Activated naive CD8-positive, alpha-beta T cell treated with anti-CD3 and anti-CD28 coated beads, Interleukin-2, amount 50 U/mL, for 24 hours (primary cell): Measurements from ENCODE around the gene PPP6R1.
A peak's percentile ranks its signal among the peaks of the same experiment; 100 is the strongest.
"Not testable (repeated sequence)": the region's sequence is repeated elsewhere in the genome, so short reads cannot be mapped to it uniquely, and the experiment has no call there.

Experiments used
- ATAC-seq: fragments of 150-1000 bp; cut with Tn5 transposase; one replicate; pipeline ENCODE4 v1.10.0; 2021
- DNase-seq: peaks from one replicate; pipeline ENCODE4 v3.0.0; 2021
- H3K27ac Mint-ChIP-seq: one replicate; pipeline ENCODE4 v1.8.0; 2021; ENCODE audit warnings: mild to moderate bottlenecking, mixed read lengths
- H3K27me3 Mint-ChIP-seq: one replicate; pipeline ENCODE4 v1.8.0; 2021; ENCODE audit warnings: mixed read lengths
- H3K36me3 Mint-ChIP-seq: one replicate; pipeline ENCODE4 v1.8.0; 2021; ENCODE audit warnings: low read depth, mixed read lengths
- H3K4me1 Mint-ChIP-seq: one replicate; pipeline ENCODE4 v1.8.0; 2021; ENCODE audit warnings: mixed read lengths
- H3K4me3 Mint-ChIP-seq: one replicate; pipeline ENCODE4 v1.8.0; 2021; ENCODE audit warnings: mild to moderate bottlenecking, moderate library complexity, mixed read lengths
- H3K9me3 Mint-ChIP-seq: one replicate; pipeline ENCODE4 v1.8.0; 2021; ENCODE audit warnings: mixed read lengths

The PPP6R1 gene

GRCh38 chr19:55230780-55231179 lies 28.0 kb downstream of the PPP6R1 start:
- no peak for ATAC-seq
- H3K27me3 Mint-ChIP-seq = no peaks in the 10 kb centered on the region
- H3K4me3 Mint-ChIP-seq = no peak overlapping the region
- DNase-seq = no peak
- H3K36me3 Mint-ChIP-seq = peaks cover 39% of the 10 kb centered on the region
- no peaks in the 10 kb centered on the region for H3K4me1 Mint-ChIP-seq
- H3K9me3 Mint-ChIP-seq = no peaks in the 10 kb centered on the region
- H3K27ac Mint-ChIP-seq = no peak overlapping the region

- Mint-ChIP-seq H3K4me1 (no peaks in the 10 kb centered on the region), H3K27ac (no peak overlapping the region), H3K27me3 (no peaks in the 10 kb centered on the region), H3K36me3 (peaks cover 43% of the 10 kb centered on the region), H3K4me3 (no peak overlapping the region), H3K9me3 (no peaks in the 10 kb centered on the region)
- ATAC-seq (no peak), DNase-seq (no peak)
Observed at GRCh38 chr19:55230329-55230728, 28.5 kb downstream of the PPP6R1 start.

GRCh38 chr19:55229789-55230182 lies 29.0 kb downstream of the PPP6R1 start:
- no peak overlapping the region for H3K27ac Mint-ChIP-seq
- H3K9me3 Mint-ChIP-seq = no peaks in the 10 kb centered on the region
- DNase-seq = no peak
- no peak overlapping the region for H3K4me3 Mint-ChIP-seq
- no peaks in the 10 kb centered on the region for H3K4me1 Mint-ChIP-seq
- H3K36me3 Mint-ChIP-seq = peaks cover 37% of the 10 kb centered on the region
- no peaks in the 10 kb centered on the region for H3K27me3 Mint-ChIP-seq
- ATAC-seq = no peak

- Mint-ChIP-seq H3K27me3 (no peaks in the 10 kb centered on the region), H3K36me3 (peaks cover 32% of the 10 kb centered on the region), H3K4me1 (no peaks in the 10 kb centered on the region), H3K9me3 (no peaks in the 10 kb centered on the region), H3K27ac (no peak overlapping the region), H3K4me3 (no peak overlapping the region)
- DNase-seq (no peak), ATAC-seq (no peak)
Observed at GRCh38 chr19:55229145-55229788, 29.6 kb downstream of the PPP6R1 start.

GRCh38 chr19:55228403-55229031 lies 30.3 kb downstream of the PPP6R1 start, which contains the start of gene TMEM86B:
TMEM86B (minus strand) TSS chr19:55228763; CDS start chr19:55228741, 22 bp downstream.
- Mint-ChIP-seq H3K4me3 (no peak within 1 kb of the TSS), H3K36me3 (peaks cover 28% of the 10 kb centered on the region), H3K27me3 (no peaks in the 10 kb centered on the region), H3K9me3 (no peaks in the 10 kb centered on the region), H3K27ac (no peak within 1 kb of the TSS), H3K4me1 (no peaks in the 10 kb centered on the region)
- no peak for ATAC-seq
- no peak for DNase-seq

- H3K27ac Mint-ChIP-seq = no peak overlapping the region
- H3K4me1 Mint-ChIP-seq = no peaks in the 10 kb centered on the region
- ATAC-seq = no peak
- H3K4me3 Mint-ChIP-seq = no peak overlapping the region
- no peaks in the 10 kb centered on the region for H3K27me3 Mint-ChIP-seq
- H3K9me3 Mint-ChIP-seq = no peaks in the 10 kb centered on the region
- H3K36me3 Mint-ChIP-seq = peaks cover 23% of the 10 kb centered on the region
- DNase-seq = no peak
Observed at GRCh38 chr19:55228015-55228391, 30.8 kb downstream of the PPP6R1 start.

GRCh38 chr19:55227241-55228014 lies 31.4 kb downstream of the PPP6R1 start:
- Mint-ChIP-seq H3K27me3 (no peaks in the 10 kb centered on the region), H3K36me3 (peaks cover 19% of the 10 kb centered on the region), H3K4me1 (no peaks in the 10 kb centered on the region), H3K4me3 (no peak overlapping the region), H3K9me3 (no peaks in the 10 kb centered on the region), H3K27ac (no peak overlapping the region)
- no peak for ATAC-seq
- no peak for DNase-seq

GRCh38 chr19:55226788-55227187 lies 32.0 kb downstream of the PPP6R1 start:
- no peak for ATAC-seq
- Mint-ChIP-seq H3K4me1 (no peaks in the 10 kb centered on the region), H3K4me3 (no peak overlapping the region), H3K36me3 (peaks cover 16% of the 10 kb centered on the region), H3K27me3 (no peaks in the 10 kb centered on the region), H3K9me3 (no peaks in the 10 kb centered on the region), H3K27ac (peak overlapping the region; percentile 57)
- DNase-seq = no peak

GRCh38 chr19:55226273-55226672 lies 32.5 kb downstream of the PPP6R1 start:
- Mint-ChIP-seq H3K27ac (peak overlapping the region; percentile 57), H3K4me1 (no peaks in the 10 kb centered on the region), H3K27me3 (no peaks in the 10 kb centered on the region), H3K9me3 (peaks cover 4% of the 10 kb centered on the region), H3K4me3 (no peak overlapping the region), H3K36me3 (peaks cover 20% of the 10 kb centered on the region)
- ATAC-seq = no peak
- DNase-seq = no peak

GRCh38 chr19:55225415-55225958 lies 33.3 kb downstream of the PPP6R1 start:
- peak overlapping the region; percentile 37 for H3K27ac Mint-ChIP-seq

GRCh38 chr19:55224679-55225414 lies 34.0 kb downstream of the PPP6R1 start:
- not testable (repeated sequence) for H3K4me3 Mint-ChIP-seq, DNase-seq, ATAC-seq, H3K4me1 Mint-ChIP-seq, H3K27me3 Mint-ChIP-seq, H3K9me3 Mint-ChIP-seq
- Mint-ChIP-seq H3K27ac (peak overlapping the region; percentile 39), H3K36me3 (peaks cover 31% of the 10 kb centered on the region)

More at GRCh38 chr19:55225415-55225958, 33.3 kb downstream of the PPP6R1 start:
- DNase-seq = no peak
- ATAC-seq = no peak
- peaks cover 4% of the 10 kb centered on the region for H3K9me3 Mint-ChIP-seq
- H3K4me3 Mint-ChIP-seq = no peak overlapping the region
- no peaks in the 10 kb centered on the region for H3K27me3 Mint-ChIP-seq
- peaks cover 2% of the 10 kb centered on the region for H3K4me1 Mint-ChIP-seq
- H3K36me3 Mint-ChIP-seq = peaks cover 26% of the 10 kb centered on the region

- Mint-ChIP-seq H3K27ac (peak overlapping the region; percentile 39), H3K4me1 (peaks cover 2% of the 10 kb centered on the region), H3K9me3 (peaks cover 4% of the 10 kb centered on the region), H3K4me3 (no peak overlapping the region), H3K36me3 (peaks cover 31% of the 10 kb centered on the region), H3K27me3 (no peaks in the 10 kb centered on the region)
- ATAC-seq (no peak), DNase-seq (no peak)
Observed at GRCh38 chr19:55224038-55224665, 34.7 kb downstream of the PPP6R1 start.

- no peak for DNase-seq
- H3K4me1 Mint-ChIP-seq = peaks cover 2% of the 10 kb centered on the region
- no peak for ATAC-seq
- H3K9me3 Mint-ChIP-seq = peaks cover 4% of the 10 kb centered on the region
- H3K4me3 Mint-ChIP-seq = no peak overlapping the region
- no peaks in the 10 kb centered on the region for H3K27me3 Mint-ChIP-seq
- no peak overlapping the region for H3K27ac Mint-ChIP-seq
- H3K36me3 Mint-ChIP-seq = peaks cover 31% of the 10 kb centered on the region
Observed at GRCh38 chr19:55223291-55224037, 35.4 kb downstream of the PPP6R1 start.
